ENCODE data around the gene C2CD3. TPM values are rescaled to one million over a fixed set of nuclear protein-coding genes. Genes with fewer than 3 reads are reported as not detected.

The C2CD3 gene
- total RNA-seq, 1 donor from 2014 or later, result 23.9 TPM

DNA sequence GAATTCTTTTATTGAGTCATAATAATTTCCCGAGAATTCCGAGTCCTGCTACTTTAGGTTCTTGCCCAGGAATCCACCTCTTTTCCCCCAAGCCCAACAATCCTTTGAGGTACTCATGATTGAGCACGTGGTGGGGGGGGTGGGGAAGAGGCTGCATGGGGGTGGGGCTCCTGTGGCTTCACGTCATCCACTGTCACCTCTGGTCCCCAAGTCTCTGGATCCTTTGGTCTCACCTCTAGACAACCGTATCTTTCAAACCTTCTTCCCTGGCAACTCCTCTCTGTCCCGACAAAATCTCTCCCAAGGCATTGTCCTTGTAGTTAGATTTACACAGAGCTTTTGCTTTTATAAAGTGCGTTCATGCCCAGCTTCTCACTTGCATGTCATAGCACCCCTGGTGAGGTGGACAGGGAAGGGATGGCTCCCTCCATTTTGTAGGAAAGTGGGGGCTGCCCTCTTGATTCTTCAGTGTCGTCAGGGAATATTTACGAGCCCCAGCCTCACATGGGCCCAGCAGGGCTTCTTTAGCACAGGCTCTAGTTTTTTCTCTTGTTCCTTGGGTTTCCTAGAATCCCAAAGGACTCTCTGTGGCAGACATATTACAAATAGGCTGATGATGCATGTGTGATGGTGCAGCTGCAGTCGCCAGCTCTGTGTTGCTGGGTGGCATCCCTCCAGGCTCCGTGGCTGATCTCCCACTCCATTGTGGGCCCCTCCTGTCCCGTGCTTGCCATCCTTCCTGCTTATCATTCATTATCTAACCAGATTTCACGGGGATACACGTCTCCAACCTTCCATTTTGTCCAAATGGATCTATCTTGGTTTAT lies 170.3 kb downstream of the C2CD3 start:
- Mint-ChIP-seq H3K4me3 (ENCODE audit: unreplicated experiment) (peak overlapping the region; percentile 61), H3K27ac (ENCODE audit: unreplicated experiment) (no peak overlapping the region), H3K27me3 (ENCODE audit: unreplicated experiment) (no peaks in the 10 kb centered on the region), H3K9me3 (ENCODE audit: unreplicated experiment) (no peaks in the 10 kb centered on the region), H3K4me1 (ENCODE audit: unreplicated experiment) (no peaks in the 10 kb centered on the region), H3K36me3 (ENCODE audit: low read depth, unreplicated experiment) (peaks cover 15% of the 10 kb centered on the region)
- no peak for TF ChIP-seq CTCF (IDR thresholded peaks at IDR 0.05; ENCODE audit: unreplicated experiment)
- DNase-seq (ENCODE audit: low spot score), result no peak

DNA sequence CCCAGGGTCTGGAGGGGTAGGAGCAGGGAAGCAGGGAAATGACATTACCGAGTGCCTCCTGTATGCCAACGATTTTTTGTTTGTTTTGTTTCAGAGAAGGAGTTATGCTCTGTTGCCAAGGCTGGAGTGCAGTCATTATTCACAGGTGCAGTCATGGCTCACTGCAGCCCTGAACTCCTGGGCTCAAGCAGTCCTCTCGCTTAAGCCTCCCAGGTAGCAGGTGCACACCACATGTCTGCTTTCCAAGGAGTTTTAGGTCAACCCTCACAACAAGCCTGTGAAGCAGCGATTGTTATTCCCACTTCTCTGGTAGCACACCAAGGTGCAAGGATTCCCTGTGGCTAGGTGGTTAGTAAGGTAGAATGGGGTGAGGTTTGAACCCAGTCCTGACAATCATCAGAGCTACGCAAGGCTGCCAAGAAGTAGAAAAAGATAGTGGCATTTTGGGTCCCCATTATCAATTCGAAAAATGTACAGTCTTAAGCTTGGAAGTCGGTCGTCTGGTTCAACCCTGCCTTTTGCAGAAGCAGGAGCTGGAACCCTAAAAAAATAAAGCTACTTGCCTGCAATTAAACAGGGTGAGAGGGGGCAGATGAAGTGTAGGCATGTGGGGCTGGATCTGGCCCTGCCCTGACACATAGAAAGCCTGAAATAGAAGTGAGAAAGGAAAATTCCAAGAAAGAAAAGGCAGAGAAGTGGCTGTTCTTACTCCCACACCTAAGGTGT lies 171.1 kb downstream of the C2CD3 start:
- no peak for TF ChIP-seq CTCF (IDR thresholded peaks at IDR 0.05; ENCODE audit: unreplicated experiment)
- H3K4me1 Mint-ChIP-seq (ENCODE audit: unreplicated experiment), result no peaks in the 10 kb centered on the region
- H3K4me3 Mint-ChIP-seq (ENCODE audit: unreplicated experiment), result no peak overlapping the region
- DNase-seq (ENCODE audit: low spot score), result no peak
- H3K27ac Mint-ChIP-seq (ENCODE audit: unreplicated experiment), result no peak overlapping the region
- H3K27me3 Mint-ChIP-seq (ENCODE audit: unreplicated experiment), result no peaks in the 10 kb centered on the region
- no peaks in the 10 kb centered on the region for H3K9me3 Mint-ChIP-seq (ENCODE audit: unreplicated experiment)
- peaks cover 15% of the 10 kb centered on the region for H3K36me3 Mint-ChIP-seq (ENCODE audit: low read depth, unreplicated experiment)

DNA sequence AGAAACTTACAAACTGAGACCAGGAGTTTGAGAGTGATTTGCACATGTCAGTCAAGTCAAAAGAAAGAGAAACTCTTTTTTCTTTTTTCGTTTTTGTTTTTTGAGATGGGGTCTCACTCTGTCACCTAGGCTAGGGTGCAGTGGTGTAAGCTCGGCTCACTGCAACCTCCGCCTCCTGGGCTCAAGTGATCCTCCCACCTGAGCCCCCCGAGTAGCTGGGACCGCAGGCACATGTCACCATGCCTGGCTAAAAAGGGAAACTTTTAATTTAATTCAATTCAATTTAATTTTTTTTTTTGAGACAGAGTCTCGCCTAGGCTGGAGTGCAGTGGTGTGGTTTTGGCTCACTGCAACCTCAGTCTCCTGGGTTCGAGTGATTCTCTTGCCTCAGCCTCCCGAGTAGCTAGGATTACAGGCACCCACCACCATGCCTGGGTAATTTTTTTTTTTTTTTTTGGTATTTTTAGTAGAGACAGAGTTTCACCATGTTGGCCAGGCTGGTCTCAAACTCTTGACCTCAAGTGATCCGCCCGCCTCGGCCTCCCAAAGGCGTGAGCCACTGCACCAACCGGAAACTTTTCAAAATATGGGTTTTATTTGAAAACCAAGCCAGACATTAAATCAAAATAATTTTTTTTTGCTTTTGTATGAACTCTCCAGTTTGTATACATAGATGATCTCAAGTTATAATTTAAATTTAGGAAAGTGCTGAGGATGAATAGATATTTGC lies 171.8 kb downstream of the C2CD3 start:
- Mint-ChIP-seq H3K36me3 (ENCODE audit: low read depth, unreplicated experiment) (peaks cover 15% of the 10 kb centered on the region), H3K27ac (ENCODE audit: unreplicated experiment) (no peak overlapping the region), H3K4me3 (ENCODE audit: unreplicated experiment) (no peak overlapping the region), H3K4me1 (ENCODE audit: unreplicated experiment) (no peaks in the 10 kb centered on the region), H3K27me3 (ENCODE audit: unreplicated experiment) (no peaks in the 10 kb centered on the region), H3K9me3 (ENCODE audit: unreplicated experiment) (no peaks in the 10 kb centered on the region)
- DNase-seq (ENCODE audit: low spot score), result no peak
- no peak for TF ChIP-seq CTCF (IDR thresholded peaks at IDR 0.05; ENCODE audit: unreplicated experiment)

GRCh38 chr11:73997120-73997770 lies 173.6 kb downstream of the C2CD3 start:
- Mint-ChIP-seq H3K9me3 (ENCODE audit: unreplicated experiment) (no peaks in the 10 kb centered on the region), H3K36me3 (ENCODE audit: low read depth, unreplicated experiment) (peaks cover 5% of the 10 kb centered on the region), H3K27me3 (ENCODE audit: unreplicated experiment) (no peaks in the 10 kb centered on the region), H3K27ac (ENCODE audit: unreplicated experiment) (no peak overlapping the region), H3K4me1 (ENCODE audit: unreplicated experiment) (no peaks in the 10 kb centered on the region), H3K4me3 (ENCODE audit: unreplicated experiment) (no peak overlapping the region)
- no peak for DNase-seq (ENCODE audit: low spot score)
- TF ChIP-seq CTCF (IDR thresholded peaks at IDR 0.05; ENCODE audit: unreplicated experiment), result no peak

Data from endothelial cell (in vitro differentiated cells).